Natural killer cell treated with Interleukin-12 subunit alpha and Interleukin-12 subunit beta and Interleukin-15 and Interleukin-18, amount 100 ng/mL, for 72 hours (primary cell): Measurements from ENCODE around the gene C5orf63. TPM values are rescaled to one million over a fixed set of nuclear protein-coding genes. Genes with fewer than 3 reads are reported as not detected.
"Not testable (repeated sequence)": the region's sequence is repeated elsewhere in the genome, so short reads cannot be mapped to it uniquely, and the experiment has no call there.

Experiments
- ATAC-seq, 2 donors: fragments of 150-1000 bp; cut with Tn5 transposase in 1 of 2; sonication (Bioruptor Pico), chemical (Tn5 transposase) in 1 of 2; 2 replicates each; pipeline ENCODE4 v1.10.0; 2021
- DNase-seq: peaks from one replicate; pipeline ENCODE4 v3.0.0; 2022; ENCODE audit warnings: low spot score
- H3K27ac Mint-ChIP-seq, 2 donors: 1 replicate in 1 of 2; 2 replicates in 1 of 2; pipeline ENCODE4 v1.8.0; 2022; ENCODE audit warnings: mixed read lengths in 2 of 2, mild to moderate bottlenecking in 1 of 2, moderate library complexity in 1 of 2
- H3K27me3 Mint-ChIP-seq, 2 donors: 1 replicate in 1 of 2; 2 replicates in 1 of 2; pipeline ENCODE4 v1.8.0; 2022; ENCODE audit warnings: mixed read lengths in 2 of 2
- H3K36me3 Mint-ChIP-seq: one replicate; pipeline ENCODE4 v1.8.0; 2022; ENCODE audit warnings: mixed read lengths
- H3K4me1 Mint-ChIP-seq, 2 donors: 1 replicate in 1 of 2; 2 replicates in 1 of 2; pipeline ENCODE4 v1.8.0; 2022; ENCODE audit warnings: low read depth in 2 of 2, mixed read lengths in 2 of 2, mild to moderate bottlenecking in 1 of 2
- H3K4me3 Mint-ChIP-seq: one replicate; pipeline ENCODE4 v1.8.0; 2022; ENCODE audit warnings: mixed read lengths
- H3K9me3 Mint-ChIP-seq: 2 replicates; pipeline ENCODE4 v1.8.0; 2022; ENCODE audit warnings: mixed read lengths
- total RNA-seq, 2 donors: library from RNA; stranded (reverse); gene quantifications; one replicate each; pipeline ENCODE4 v1.2.3, GENCODE V29; 2022

C5orf63 gene
- total RNA-seq, 2 donors from 2014 or later = 10.2 to 12.9 TPM

- no peaks in the 10 kb centered on the region for H3K9me3 Mint-ChIP-seq
- no peaks in the 10 kb centered on the region for H3K36me3 Mint-ChIP-seq
- peaks cover 0 to 34% of the 10 kb centered on the region in 2 donors for H3K4me1 Mint-ChIP-seq
- H3K27ac Mint-ChIP-seq = no peak overlapping the region
- no peaks in the 10 kb centered on the region for H3K27me3 Mint-ChIP-seq
- no peak overlapping the region for H3K4me3 Mint-ChIP-seq
- ATAC-seq (no peak), DNase-seq (no peak)
Measured at GRCh38 chr5:127019928-127020327, 53.4 kb downstream of the C5orf63 start.

- H3K27me3 Mint-ChIP-seq, H3K27ac Mint-ChIP-seq, H3K9me3 Mint-ChIP-seq, DNase-seq, ATAC-seq, H3K4me3 Mint-ChIP-seq, H3K36me3 Mint-ChIP-seq: not testable (repeated sequence)
- peaks cover 24 to 50% of the 10 kb centered on the region in 2 donors for H3K4me1 Mint-ChIP-seq
Measured at GRCh38 chr5:127016722-127017121, 56.6 kb downstream of the C5orf63 start.

DNA sequence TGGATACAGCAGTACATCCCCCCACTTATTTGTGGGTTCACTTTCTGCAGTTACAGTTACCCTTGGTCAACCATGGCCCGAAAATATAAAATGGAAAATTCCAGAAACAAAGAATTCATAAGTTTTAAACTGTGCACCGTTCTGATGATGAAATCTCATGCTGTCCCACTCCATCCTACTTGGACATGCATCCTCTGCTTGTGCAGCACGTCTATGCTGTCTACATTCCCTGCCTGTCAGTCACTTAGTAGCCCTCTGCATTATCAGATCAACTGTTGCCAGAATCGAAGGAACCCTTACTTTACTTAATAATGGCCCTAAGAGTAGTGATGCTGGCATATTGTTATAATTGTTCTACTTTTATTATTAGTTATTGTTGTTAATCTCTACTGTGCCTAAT lies 57.6 kb downstream of the C5orf63 start:
- Mint-ChIP-seq H3K4me3 (no peak overlapping the region), H3K27ac (no peak overlapping the region), H3K9me3 (no peaks in the 10 kb centered on the region), H3K4me1 (peaks cover 26 to 51% of the 10 kb centered on the region in 2 donors), H3K27me3 (no peaks in the 10 kb centered on the region), H3K36me3 (no peaks in the 10 kb centered on the region)
- ATAC-seq (no peak), DNase-seq (no peak)

- DNase-seq = no peak
- no peaks in the 10 kb centered on the region for H3K27me3 Mint-ChIP-seq
- no peak overlapping the region for H3K27ac Mint-ChIP-seq
- H3K4me3 Mint-ChIP-seq = no peak overlapping the region
- ATAC-seq = no peak
- H3K4me1 Mint-ChIP-seq = peaks cover 29 to 50% of the 10 kb centered on the region in 2 donors
- no peaks in the 10 kb centered on the region for H3K36me3 Mint-ChIP-seq
- no peaks in the 10 kb centered on the region for H3K9me3 Mint-ChIP-seq
Measured at GRCh38 chr5:127014573-127014972, 58.7 kb downstream of the C5orf63 start.

GRCh38 chr5:127013407-127013806 lies 59.9 kb downstream of the C5orf63 start:
- H3K4me3 Mint-ChIP-seq = no peak overlapping the region
- ATAC-seq (no peak), DNase-seq (no peak)
- H3K27ac Mint-ChIP-seq = peak overlapping the region in 1 of 2 donors; percentile 77
- H3K36me3 Mint-ChIP-seq = no peaks in the 10 kb centered on the region
- no peaks in the 10 kb centered on the region for H3K9me3 Mint-ChIP-seq
- H3K27me3 Mint-ChIP-seq = no peaks in the 10 kb centered on the region
- peaks cover 30 to 49% of the 10 kb centered on the region in 2 donors for H3K4me1 Mint-ChIP-seq

- H3K27ac Mint-ChIP-seq = peak overlapping the region in 1 of 2 donors; percentile 77
- H3K36me3 Mint-ChIP-seq = no peaks in the 10 kb centered on the region
- DNase-seq (no peak), ATAC-seq (no peak)
- no peak overlapping the region for H3K4me3 Mint-ChIP-seq
- peaks cover 30 to 50% of the 10 kb centered on the region in 2 donors for H3K4me1 Mint-ChIP-seq
- H3K9me3 Mint-ChIP-seq = no peaks in the 10 kb centered on the region
- H3K27me3 Mint-ChIP-seq = no peaks in the 10 kb centered on the region
Measured at GRCh38 chr5:127012916-127013315, 60.4 kb downstream of the C5orf63 start.

DNA sequence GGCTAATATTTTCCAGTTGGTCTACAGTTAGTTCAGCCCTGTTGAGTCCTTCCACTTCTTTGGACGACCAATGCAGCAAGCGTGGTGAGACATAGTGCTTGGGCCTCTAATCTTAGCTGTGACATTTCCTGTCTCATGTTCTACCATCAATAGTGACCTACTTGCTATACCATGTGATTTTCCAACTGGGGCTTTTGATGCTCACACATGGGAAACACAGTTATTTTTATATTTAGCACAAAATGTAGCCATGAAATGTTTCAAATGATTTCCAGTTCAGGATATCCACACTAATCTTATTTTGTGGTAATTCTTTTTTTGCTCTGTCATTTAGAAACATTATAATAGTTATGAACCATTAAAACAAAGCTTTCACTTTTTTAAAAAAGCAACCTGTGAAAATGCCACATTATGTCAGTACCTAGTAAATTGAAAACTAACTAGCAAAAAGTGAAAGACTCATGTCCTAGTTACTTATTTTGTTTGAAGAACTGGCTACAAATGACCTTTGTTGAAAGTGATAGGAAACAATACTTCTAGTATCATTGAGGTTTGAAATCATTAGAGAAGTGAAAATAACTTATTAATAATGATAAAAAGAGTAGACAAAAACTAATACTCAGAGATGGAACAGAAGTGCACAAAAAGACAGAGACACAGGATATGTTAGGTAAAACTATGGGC lies 61.2 kb downstream of the C5orf63 start:
- no peaks in the 10 kb centered on the region for H3K36me3 Mint-ChIP-seq
- ATAC-seq = peak; percentile 64 to 90

GRCh38 chr5:127011153-127011552 lies 62.1 kb downstream of the C5orf63 start:
- Mint-ChIP-seq H3K4me3 (no peak overlapping the region), H3K27ac (peak overlapping the region in 1 of 2 donors; percentile 77), H3K36me3 (no peaks in the 10 kb centered on the region), H3K4me1 (peaks cover 30 to 47% of the 10 kb centered on the region in 2 donors), H3K27me3 (no peaks in the 10 kb centered on the region), H3K9me3 (no peaks in the 10 kb centered on the region)
- DNase-seq = no peak
- no peak for ATAC-seq

More for the DNA sequence above, 61.2 kb downstream of the C5orf63 start:
- H3K27ac Mint-ChIP-seq = peak overlapping the region; percentile 32 to 77
- H3K4me1 Mint-ChIP-seq = peaks cover 30 to 50% of the 10 kb centered on the region in 2 donors
- no peaks in the 10 kb centered on the region for H3K27me3 Mint-ChIP-seq
- no peaks in the 10 kb centered on the region for H3K9me3 Mint-ChIP-seq
- no peak overlapping the region for H3K4me3 Mint-ChIP-seq
- DNase-seq = no peak

DNA sequence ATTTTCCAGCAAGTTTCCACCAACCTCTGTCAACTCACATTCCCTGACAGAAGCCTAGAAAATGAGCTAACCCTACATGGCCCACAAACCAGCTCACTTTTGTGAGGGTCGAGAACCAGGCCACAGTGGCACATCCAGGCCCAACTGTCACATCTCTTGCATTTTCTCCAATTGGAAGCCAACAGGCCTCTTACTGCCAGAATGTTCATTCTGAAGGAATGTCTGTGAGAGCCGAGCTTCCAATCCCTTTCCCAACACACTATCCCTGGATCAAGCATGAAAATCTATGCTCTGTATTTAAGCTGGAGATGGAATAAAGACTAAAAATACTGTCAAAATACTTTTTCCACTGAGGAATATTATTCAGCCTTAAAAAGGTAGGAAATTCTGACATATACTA lies 62.9 kb downstream of the C5orf63 start:
- ATAC-seq = no peak
- Mint-ChIP-seq H3K4me1 (peaks cover 30 to 47% of the 10 kb centered on the region in 2 donors), H3K27ac (peak overlapping the region in 1 of 2 donors; percentile 26), H3K27me3 (no peaks in the 10 kb centered on the region), H3K36me3 (no peaks in the 10 kb centered on the region), H3K4me3 (no peak overlapping the region), H3K9me3 (no peaks in the 10 kb centered on the region)
- DNase-seq = no peak

GRCh38 chr5:127009784-127010183 lies 63.5 kb downstream of the C5orf63 start:
- no peaks in the 10 kb centered on the region for H3K27me3 Mint-ChIP-seq
- peaks cover 30 to 43% of the 10 kb centered on the region in 2 donors for H3K4me1 Mint-ChIP-seq
- H3K4me3 Mint-ChIP-seq = no peak overlapping the region
- peak overlapping the region in 1 of 2 donors; percentile 72 for H3K27ac Mint-ChIP-seq
- no peaks in the 10 kb centered on the region for H3K36me3 Mint-ChIP-seq
- no peaks in the 10 kb centered on the region for H3K9me3 Mint-ChIP-seq
- no peak for ATAC-seq
- DNase-seq = no peak

GRCh38 chr5:127008300-127008975 lies 64.9 kb downstream of the C5orf63 start:
- Mint-ChIP-seq H3K4me1 (peaks cover 19 to 30% of the 10 kb centered on the region in 2 donors), H3K27ac (no peak overlapping the region), H3K9me3 (no peaks in the 10 kb centered on the region), H3K36me3 (no peaks in the 10 kb centered on the region), H3K27me3 (no peaks in the 10 kb centered on the region), H3K4me3 (no peak overlapping the region)
- ATAC-seq (no peak), DNase-seq (no peak)

GRCh38 chr5:127007522-127007921 lies 65.8 kb downstream of the C5orf63 start:
- H3K36me3 Mint-ChIP-seq = no peaks in the 10 kb centered on the region
- H3K27me3 Mint-ChIP-seq = no peaks in the 10 kb centered on the region
- no peak overlapping the region for H3K4me3 Mint-ChIP-seq
- no peak for DNase-seq
- ATAC-seq = no peak
- peaks cover 12 to 25% of the 10 kb centered on the region in 2 donors for H3K4me1 Mint-ChIP-seq
- no peaks in the 10 kb centered on the region for H3K9me3 Mint-ChIP-seq
- H3K27ac Mint-ChIP-seq = no peak overlapping the region

DNA sequence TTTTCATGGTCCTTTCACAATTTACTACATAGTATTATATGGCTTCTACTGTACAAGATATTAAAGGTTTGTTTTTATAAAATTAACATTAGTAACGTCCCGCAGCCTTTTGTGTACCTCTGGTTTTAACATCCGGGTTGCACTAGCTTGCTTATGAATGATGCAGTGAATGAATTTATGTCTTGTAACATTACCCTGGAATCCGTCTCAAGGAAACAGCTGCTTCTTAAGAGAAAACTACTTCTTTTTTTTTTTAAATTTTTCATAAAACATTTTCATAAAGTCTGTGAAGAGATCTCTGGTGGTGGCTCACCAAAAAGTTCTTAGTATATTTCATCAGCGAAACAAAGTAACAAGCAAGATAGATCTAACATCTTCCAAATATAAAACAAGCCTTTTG lies 66.6 kb downstream of the C5orf63 start:
- Mint-ChIP-seq H3K27ac (no peak overlapping the region), H3K36me3 (no peaks in the 10 kb centered on the region), H3K4me3 (no peak overlapping the region), H3K27me3 (no peaks in the 10 kb centered on the region), H3K9me3 (no peaks in the 10 kb centered on the region), H3K4me1 (peaks cover 6 to 23% of the 10 kb centered on the region in 2 donors)
- DNase-seq (no peak), ATAC-seq (no peak)

DNA sequence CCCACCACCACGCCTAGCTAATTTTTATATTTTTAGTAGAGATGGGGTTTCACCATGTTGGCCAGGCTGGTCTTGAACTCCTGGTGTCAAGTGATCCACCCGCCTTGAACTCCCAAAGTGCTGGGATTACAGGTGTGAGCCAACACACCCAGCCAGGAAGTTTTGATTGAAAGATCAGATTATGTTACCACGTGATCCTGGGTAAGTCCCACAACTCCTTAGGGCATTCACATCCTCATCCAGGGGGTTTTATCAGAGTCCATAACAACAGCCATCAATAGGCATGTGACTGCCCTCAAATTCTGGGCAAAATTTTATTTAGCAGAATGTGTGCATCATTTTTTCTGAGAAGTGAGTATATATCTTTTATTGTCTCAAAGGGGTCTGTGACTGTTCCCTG lies 68.0 kb downstream of the C5orf63 start:
- not testable (repeated sequence) for H3K36me3 Mint-ChIP-seq, H3K27me3 Mint-ChIP-seq, H3K27ac Mint-ChIP-seq

More for the DNA sequence above, 68.0 kb downstream of the C5orf63 start:
- DNase-seq, H3K4me3 Mint-ChIP-seq, H3K9me3 Mint-ChIP-seq, ATAC-seq: not testable (repeated sequence)
- peaks cover 4 to 19% of the 10 kb centered on the region in 2 donors for H3K4me1 Mint-ChIP-seq
